Renal cortical epithelial cell (primary cell): ENCODE results near the gene LRRC27. TPM values are rescaled to one million over a fixed set of nuclear protein-coding genes. Genes with fewer than 3 reads are reported as not detected.
"Not testable (repeated sequence)": the region's sequence is repeated elsewhere in the genome, so short reads cannot be mapped to it uniquely, and the experiment has no call there.

Experiments used
- DNase-seq: peaks from one replicate; pipeline ENCODE4 v3.0.0-alpha.2; 2011; ENCODE audit warnings: low read depth
- total RNA-seq: library from RNA; depleted of rRNA; stranded (reverse); fragments of >200 nt; gene quantifications from 2 replicates; pipeline ENCODE4 v1.2.3, GENCODE V29; 2014

The LRRC27 gene
- total RNA-seq, 1 donor from 2014 or later: 16.4 TPM

- no peak for DNase-seq
These were observed 42.6 kb downstream of the LRRC27 start for GRCh38 chr10:132374612-132375011.

GRCh38 chr10:132375116-132375794 lies 43.3 kb downstream of the LRRC27 start:
- no peak for DNase-seq

DNA sequence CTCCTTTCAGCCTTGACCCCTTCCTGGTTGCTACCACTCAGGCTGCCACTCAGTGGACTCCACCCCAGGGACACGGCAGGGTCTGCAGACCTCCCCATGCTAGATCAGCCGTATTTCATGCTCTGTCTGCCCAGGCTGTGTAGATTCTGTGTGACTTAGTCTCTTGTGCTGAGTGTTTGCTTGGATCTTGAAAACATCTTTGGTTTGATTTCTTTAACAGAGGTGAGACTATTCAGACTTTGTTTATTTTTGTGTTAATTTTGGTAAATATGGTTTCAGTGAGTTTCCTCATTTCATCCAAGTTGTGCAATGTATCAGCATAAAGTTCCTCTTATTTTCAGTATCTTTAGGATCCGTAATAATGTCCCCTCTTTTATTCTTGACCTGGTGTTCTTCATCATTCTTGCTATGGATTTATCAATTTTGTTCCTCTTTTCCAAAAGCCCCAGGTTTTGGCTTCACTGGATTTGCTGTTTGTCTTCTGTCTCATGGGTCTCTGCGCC lies 43.9 kb downstream of the LRRC27 start:
- no peak for DNase-seq

GRCh38 chr10:132376394-132376851 lies 44.4 kb downstream of the LRRC27 start:
- DNase-seq: peak; percentile 73

GRCh38 chr10:132377326-132377725 lies 45.3 kb downstream of the LRRC27 start:
- DNase-seq: no peak

DNA sequence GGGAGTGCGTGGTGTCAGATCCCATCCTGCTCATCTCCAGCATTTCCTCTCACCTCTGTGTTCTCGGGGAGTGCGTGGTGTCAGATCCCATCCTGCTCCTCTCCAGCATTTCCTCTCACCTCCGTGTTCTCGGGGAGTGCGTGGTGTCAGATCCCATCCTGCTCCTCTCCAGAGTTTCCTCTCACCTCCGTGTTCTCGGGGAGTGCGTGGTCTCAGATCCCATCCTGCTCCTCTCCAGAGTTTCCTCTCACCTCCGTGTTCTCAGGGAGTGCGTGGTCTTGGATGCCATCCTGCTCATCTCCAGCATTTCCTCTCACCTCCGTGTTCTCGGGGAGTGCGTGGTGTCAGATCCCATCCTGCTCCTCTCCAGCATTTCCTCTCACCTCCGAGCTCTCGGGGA lies 47.0 kb downstream of the LRRC27 start:
- DNase-seq: not testable (repeated sequence)

- DNase-seq: not testable (repeated sequence)
These were observed 49.0 kb downstream of the LRRC27 start for GRCh38 chr10:132380986-132381385.

DNA sequence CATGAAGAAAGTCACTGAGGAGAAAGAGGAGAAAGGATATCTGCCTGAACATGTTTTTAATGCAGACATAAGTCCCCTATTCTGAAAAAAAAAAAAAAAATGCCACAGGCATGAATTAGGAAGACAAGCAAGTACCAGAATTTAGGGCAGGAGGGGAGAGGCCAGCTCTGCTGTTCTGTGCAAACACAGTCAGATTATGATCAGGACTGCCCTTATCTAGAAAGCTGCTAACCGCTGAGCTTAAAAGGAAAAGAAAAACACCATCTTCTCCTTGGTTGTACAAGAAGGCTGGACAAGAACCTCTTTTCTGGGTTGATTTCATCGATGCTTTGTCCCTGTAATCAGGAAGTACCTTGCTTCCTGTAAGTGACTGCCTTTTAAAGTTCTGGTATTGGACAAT lies 49.7 kb downstream of the LRRC27 start:
- DNase-seq: no peak

- DNase-seq: no peak
These were observed 50.4 kb downstream of the LRRC27 start for GRCh38 chr10:132382231-132382922.

- no peak for DNase-seq
These were observed 51.1 kb downstream of the LRRC27 start for GRCh38 chr10:132383101-132383500.

DNA sequence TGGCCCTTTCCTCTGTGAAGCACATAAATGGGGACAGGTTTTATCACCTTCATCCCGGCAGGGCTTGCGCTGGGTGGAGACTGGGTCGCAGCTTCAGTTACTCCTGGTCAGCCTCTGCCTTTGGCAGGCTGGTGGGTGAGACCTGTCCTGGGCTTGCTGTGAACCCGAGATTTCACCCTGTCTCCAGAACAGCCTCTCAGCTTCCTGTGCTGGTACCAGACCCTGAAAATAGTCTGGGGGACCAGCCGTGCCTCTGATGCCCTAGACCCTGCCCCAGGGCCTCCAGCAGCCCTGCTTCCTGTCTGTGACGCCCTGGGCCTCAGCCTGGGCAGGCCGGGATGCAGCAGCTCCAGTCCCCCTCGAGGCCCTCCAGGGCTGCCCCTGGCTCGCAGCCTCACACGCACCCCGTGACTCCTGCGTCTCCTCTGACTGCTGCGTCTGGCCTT lies 51.8 kb downstream of the LRRC27 start:
- DNase-seq: no peak

GRCh38 chr10:132384618-132385388 lies 52.8 kb downstream of the LRRC27 start:
- DNase-seq: no peak

DNA sequence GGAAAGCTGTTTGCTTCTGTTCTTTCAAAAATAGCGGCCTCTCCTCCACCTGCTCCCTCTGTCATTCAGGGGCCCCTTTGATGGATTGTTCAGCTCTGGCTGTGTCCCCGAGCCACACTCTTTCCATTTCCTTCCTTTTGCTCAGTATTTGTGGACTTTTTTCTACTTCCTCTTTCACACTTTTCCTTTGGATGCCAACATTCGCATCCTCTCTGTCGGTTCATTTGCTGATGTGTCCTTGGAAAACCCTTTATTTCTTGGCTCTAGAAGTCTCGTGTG lies 53.3 kb downstream of the LRRC27 start:
- DNase-seq: no peak

DNA sequence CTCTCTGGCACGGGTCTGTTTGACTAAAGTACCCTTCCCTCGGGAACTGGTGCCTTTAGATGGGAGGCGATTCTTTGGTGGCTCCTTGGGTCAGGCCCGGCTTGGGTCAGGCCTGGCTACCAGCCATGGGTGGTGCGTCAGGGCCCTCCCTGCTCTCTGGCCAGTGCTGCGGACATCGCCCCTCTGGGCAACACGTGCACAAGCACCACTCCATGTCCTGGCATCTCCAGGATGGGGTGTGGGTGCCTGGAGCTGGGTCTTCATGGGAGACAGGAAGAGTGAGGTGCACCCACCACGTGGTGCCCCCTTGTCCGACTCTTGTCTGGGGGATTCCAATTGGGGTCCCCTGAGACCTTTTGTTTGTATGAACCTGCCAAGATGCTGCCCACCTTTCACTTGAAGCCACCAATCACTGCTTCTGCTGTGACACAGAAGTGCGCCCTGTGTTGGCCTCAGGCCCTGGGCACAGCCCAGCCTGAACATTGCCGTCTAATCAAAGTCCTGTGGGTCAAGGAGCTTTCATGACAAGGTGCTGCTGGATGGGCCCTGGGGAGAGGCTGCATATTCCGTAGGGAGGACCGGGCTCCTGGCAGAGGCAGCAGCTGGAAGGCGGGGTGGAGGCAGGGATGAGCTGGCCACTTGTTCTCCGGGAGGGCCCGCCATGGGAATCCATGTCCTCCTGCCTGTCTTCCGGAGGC lies 53.9 kb downstream of the LRRC27 start:
- no peak for DNase-seq

- DNase-seq: no peak
These were observed 54.4 kb downstream of the LRRC27 start for GRCh38 chr10:132386419-132386831.

- DNase-seq: not testable (repeated sequence)
These were observed 54.9 kb downstream of the LRRC27 start for GRCh38 chr10:132386896-132387295.

DNA sequence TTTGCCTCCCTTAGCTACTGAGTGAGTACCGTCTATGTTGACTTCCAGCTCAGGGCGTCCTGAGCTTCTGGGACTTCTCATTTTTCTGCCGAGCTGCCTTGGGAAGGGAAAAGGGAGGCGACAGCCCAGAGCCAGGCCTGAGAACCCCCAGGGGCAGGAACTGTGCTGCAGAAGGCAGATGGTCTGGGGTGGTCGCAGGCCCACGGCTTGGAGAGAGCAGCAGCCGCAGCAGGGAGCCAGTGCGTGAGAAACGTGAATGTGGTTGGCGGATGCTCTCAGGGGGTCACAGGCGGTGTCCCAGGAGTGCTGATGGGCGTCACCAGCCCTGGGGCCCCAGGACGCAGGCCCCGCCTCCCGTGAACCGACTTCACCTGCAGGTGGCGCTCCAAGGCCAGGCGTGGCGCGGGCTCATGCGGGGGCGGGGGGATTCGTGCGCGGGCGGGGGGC lies 55.8 kb downstream of the LRRC27 start:
- DNase-seq: no peak

GRCh38 chr10:132388891-132389432 lies 57.0 kb downstream of the LRRC27 start:
- no peak for DNase-seq

GRCh38 chr10:132389433-132390169 lies 57.6 kb downstream of the LRRC27 start:
- DNase-seq: no peak

DNA sequence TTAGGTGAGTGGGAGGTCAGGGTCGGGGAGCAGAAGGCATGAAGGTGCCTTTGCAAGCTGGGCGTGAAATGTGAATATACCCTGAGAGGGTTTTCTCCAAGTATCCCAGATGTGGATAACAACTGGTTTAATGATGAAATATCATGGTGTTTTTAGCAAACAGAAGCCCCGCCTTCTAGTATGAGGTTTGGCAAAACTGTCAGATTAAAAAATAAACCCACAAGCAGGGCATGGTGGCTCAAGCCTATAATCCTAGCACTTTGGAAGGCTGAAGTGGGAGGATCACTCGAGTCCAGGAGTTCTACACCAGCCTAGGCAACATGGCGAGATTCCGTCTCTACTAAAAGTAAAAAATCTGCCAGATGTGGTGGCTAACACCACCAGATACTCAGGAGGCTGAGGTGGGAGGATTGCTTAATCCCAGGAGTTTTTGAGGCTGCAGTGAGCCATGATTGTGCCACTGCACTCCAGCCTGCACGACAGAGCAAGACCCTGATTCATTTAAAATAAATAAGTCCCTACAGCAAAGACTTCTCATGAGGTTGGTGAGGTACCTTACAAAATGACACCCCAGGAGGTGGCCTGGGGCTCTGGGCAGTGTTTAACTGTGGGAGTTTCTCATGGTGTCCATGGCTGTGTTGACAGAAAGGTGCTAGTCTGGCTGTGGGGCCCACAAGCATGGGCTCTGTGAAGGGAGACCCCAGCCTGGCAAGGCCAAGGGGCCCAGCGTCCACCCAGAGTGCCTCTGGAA lies 58.4 kb downstream of the LRRC27 start:
- DNase-seq: no peak
